ENCODE data around the gene CFAP99. TPM values are rescaled to one million over a fixed set of nuclear protein-coding genes. Genes with fewer than 3 reads are reported as not detected.

Gene CFAP99
- total and polyA plus RNA-seq, 2 of the 4 experiments (the other 2 are of a cell fraction) = not detected

DNA sequence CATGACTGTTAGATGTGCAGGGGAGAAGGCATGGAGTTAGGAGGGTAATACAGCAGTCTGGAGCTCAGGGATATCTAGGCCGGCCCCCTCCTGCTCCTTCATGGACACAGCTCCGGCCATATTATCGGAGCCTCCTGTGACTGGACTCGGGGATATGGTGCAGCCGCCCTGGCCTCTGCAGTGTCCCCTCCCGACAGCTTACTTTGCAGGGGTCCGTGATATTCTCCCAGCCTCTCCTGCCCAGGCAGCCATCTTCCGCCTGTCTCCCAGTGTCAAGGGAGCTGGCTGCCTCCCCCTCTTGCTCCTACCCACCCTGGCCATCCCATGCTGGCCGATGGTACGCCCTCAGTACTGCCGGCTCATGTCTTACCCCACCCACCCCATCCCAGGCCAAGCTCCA lies 30.3 kb downstream of the CFAP99 start:
- Histone ChIP-seq H4K20me1 (ENCODE audit: insufficient read depth, low read length) (no peaks in the 10 kb centered on the region; the same call in 1 of the 2 replicates), H3K9ac (ENCODE audit: low read depth, low read length) (no peak overlapping the region), H3K23ac (ENCODE audit: low read depth, low read length) (no peak overlapping the region), H4K91ac (ENCODE audit: insufficient read depth, low read depth, low read length) (no peak overlapping the region), H3K56ac (ENCODE audit: extremely low read depth, insufficient read depth, low read length) (no peak overlapping the region), H3K4me1 (ENCODE audit: control insufficient read depth, insufficient read depth, low read length) (no peaks in the 10 kb centered on the region), H3K4me3 (ENCODE audit: insufficient read depth, low read depth, low read length) (no peak overlapping the region), H4K8ac (ENCODE audit: low read depth in 2 of 2, low read length in 2 of 2) (no peak overlapping the region), H3K4me2 (ENCODE audit: low read depth, low read length) (no peak overlapping the region), H3K18ac (ENCODE audit: low read depth, low read length) (no peak overlapping the region), H2BK120ac (ENCODE audit: low read depth, low read length) (no peak overlapping the region), H3K79me1 (ENCODE audit: low read depth in 1 of 2, low read length in 2 of 2) (no peaks in the 10 kb centered on the region), H3K9me3 (ENCODE audit: control insufficient read depth, insufficient read depth, low read length) (no peaks in the 10 kb centered on the region), H2BK5ac (ENCODE audit: low read depth, low read length, poor library complexity, severe bottlenecking) (no peak overlapping the region), H3K9me1 (ENCODE audit: insufficient read depth, low read length) (no peaks in the 10 kb centered on the region), H3K27me3 (ENCODE audit: control insufficient read depth, insufficient read depth, low read length) (peaks cover 26% of the 10 kb centered on the region), H2AFZ (replicated peaks; ENCODE audit: low read length, poor library complexity) (no peak overlapping the region), H3K4ac (ENCODE audit: low read depth, low read length) (no peak overlapping the region), H3K27ac (ENCODE audit: insufficient read depth, low read length) (no peak overlapping the region), H2AK9ac (replicated peaks; ENCODE audit: low read depth, low read length, poor library complexity) (no peak overlapping the region), H4K5ac (ENCODE audit: low read depth, low read length) (no peak overlapping the region), H2AK5ac (ENCODE audit: low read depth, low read length) (no peak overlapping the region), H3K14ac (replicated peaks; ENCODE audit: low read depth, low read length) (no peak overlapping the region), H2BK15ac (ENCODE audit: low read depth, low read length) (no peak overlapping the region), H2BK20ac (ENCODE audit: low read depth, low read length) (no peak overlapping the region), H3K36me3 (ENCODE audit: control insufficient read depth, insufficient read depth, low read length) (no peaks in the 10 kb centered on the region)
- no TSS peak for BruUV-seq (replicated peaks)
- no peak for ATAC-seq (ENCODE audit: low read depth)
- dilution Hi-C loops (cut with HindIII; ENCODE audit: low sequenced_read_pairs, unreplicated experiment) = no loop called here
- WGBS, 2 experiments (ENCODE audit: extremely low coverage in 2 of 2, insufficient read length in 1 of 2) = 83% methylated on average over 8 of the region's 11 CpGs; no CpG with 5 or more reads in 1 of the 2 experiments
- in situ Hi-C loops (cut with MboI; ENCODE audit: low sequenced_read_pairs) = no loop called here
- ChIA-PET POLR2A (ENCODE audit: unreplicated experiment) (no interaction called here), CTCF (no interaction called here)
- intact Hi-C loops (cut with micrococcal nuclease) = no loop called here
- DNase-seq = no peak
- no peak for TF ChIP-seq MAZ (IDR thresholded peaks at IDR 0.05; ENCODE audit: borderline replicate concordance, low read depth, low read length)
- no peak for TF ChIP-seq RAD21 (IDR thresholded peaks at IDR 0.05; ENCODE audit: low read length)
- no peak for TF ChIP-seq POLR2A (IDR thresholded peaks at IDR 0.05; ENCODE audit: low read depth, low read length)
- no peak for TF ChIP-seq MXI1 (IDR thresholded peaks at IDR 0.05; ENCODE audit: borderline replicate concordance, low read depth, low read length)

All from IMR-90 (cell line).